IMR-90 (cell line): Measurements from ENCODE around the gene CMBL. TPM values are rescaled to one million over a fixed set of nuclear protein-coding genes. Genes with fewer than 3 reads are reported as not detected.
"Not testable (repeated sequence)": the region's sequence is repeated elsewhere in the genome, so short reads cannot be mapped to it uniquely, and the experiment has no call there.

Experiments
- ATAC-seq: fragments of 200-7000 bp; cut with Tn5 transposase; 2 replicates; pipeline ENCODE4 v1.9.1; 2020; ENCODE audit warnings: low read depth, mild to moderate bottlenecking, moderate library complexity
- BruUV-seq: library from RNA; stranded (reverse); fragments of 400-500 nt; replicated peaks from 2 replicates; lab custom pipeline; 2021; lab: Mats Ljungman, UMichigan
- CTCF ChIA-PET: fragments of 300-600 bp; formaldehyde crosslinking; extraction: SDS; loops from one replicate; lab custom pipeline; 2021; ENCODE audit warnings: antibody characterized with exemption; lab: Yijun Ruan, JAX
- POLR2A ChIA-PET: fragments of 300-600 bp; sonication (Branson Sonifier 250); formaldehyde crosslinking; loops from one replicate; lab custom pipeline; 2022; ENCODE audit warnings: antibody characterized with exemption; ENCODE audit not compliant: unreplicated experiment; lab: Charles Lee
- DNase-seq: peaks from one replicate; pipeline ENCODE4 v3.0.0; 2013
- H2AFZ ChIP-seq: replicated peaks from 2 replicates; pipeline ENCODE3; 2013; ENCODE audit warnings: low read length, mild to moderate bottlenecking; ENCODE audit not compliant: poor library complexity
- H2AK5ac ChIP-seq: 2 replicates; pipeline ENCODE4 v1.6.1; 2013; ENCODE audit warnings: low read depth, low read length, inconsistent platforms
- H2AK9ac ChIP-seq: replicated peaks from 2 replicates; pipeline ENCODE3; 2013; ENCODE audit warnings: mild to moderate bottlenecking, low read depth, low read length, moderate library complexity; ENCODE audit not compliant: poor library complexity
- H2BK120ac ChIP-seq: 2 replicates; pipeline ENCODE4 v1.6.1; 2013; ENCODE audit warnings: low read depth, low read length, inconsistent platforms
- H2BK15ac ChIP-seq: 3 replicates; pipeline ENCODE4 v1.6.1; 2013; ENCODE audit warnings: low read depth, low read length, inconsistent platforms
- H2BK20ac ChIP-seq: 2 replicates; pipeline ENCODE4 v1.6.1; 2013; ENCODE audit warnings: low read depth, mild to moderate bottlenecking, inconsistent platforms, low read length, moderate library complexity
- H2BK5ac ChIP-seq: 2 replicates; pipeline ENCODE4 v1.6.1; 2013; ENCODE audit warnings: mild to moderate bottlenecking, low read depth, low read length, inconsistent platforms; ENCODE audit not compliant: poor library complexity, severe bottlenecking
- H3K14ac ChIP-seq: replicated peaks from 2 replicates; pipeline ENCODE4 v1.6.1; 2013; ENCODE audit warnings: low read depth, low read length, inconsistent platforms
- H3K18ac ChIP-seq: 2 replicates; pipeline ENCODE4 v1.6.1; 2013; ENCODE audit warnings: low read depth, low read length, control low read depth
- H3K23ac ChIP-seq: 2 replicates; pipeline ENCODE4 v1.6.1; 2013; ENCODE audit warnings: low read depth, low read length, inconsistent platforms
- H3K27ac ChIP-seq: 2 replicates; pipeline ENCODE4 v1.5.1; 2013; ENCODE audit warnings: mild to moderate bottlenecking, control low read depth, low read length; ENCODE audit not compliant: insufficient read depth
- H3K27me3 ChIP-seq: 2 replicates; pipeline ENCODE4 v1.6.1; 2013; ENCODE audit warnings: low read length; ENCODE audit not compliant: control insufficient read depth, insufficient read depth
- H3K36me3 ChIP-seq: 2 replicates; pipeline ENCODE4 v1.6.1; 2013; ENCODE audit warnings: low read length, mixed read lengths; ENCODE audit not compliant: control insufficient read depth, insufficient read depth
- H3K4ac ChIP-seq: 2 replicates; pipeline ENCODE4 v1.6.1; 2013; ENCODE audit warnings: low read depth, low read length, inconsistent platforms
- H3K4me1 ChIP-seq: 2 replicates; pipeline ENCODE4 v1.6.1; 2013; ENCODE audit warnings: low read length, mixed read lengths; ENCODE audit not compliant: control insufficient read depth, insufficient read depth
- H3K4me2 ChIP-seq: 2 replicates; pipeline ENCODE4 v1.6.1; 2013; ENCODE audit warnings: low read depth, mild to moderate bottlenecking, control low read depth, low read length, moderate library complexity
- H3K4me3 ChIP-seq: 2 replicates; pipeline ENCODE4 v1.5.1; 2013; ENCODE audit warnings: low read depth, mild to moderate bottlenecking, control low read depth, low read length, moderate library complexity; ENCODE audit not compliant: insufficient read depth
- H3K56ac ChIP-seq: 2 replicates; pipeline ENCODE4 v1.6.1; 2013; ENCODE audit warnings: low read length, inconsistent platforms; ENCODE audit not compliant: insufficient read depth; ENCODE audit errors: extremely low read depth
- H3K79me1 ChIP-seq, 2 experiments: 2 replicates each; pipeline ENCODE4 v1.6.1; 2013; ENCODE audit warnings: low read length in 2 of 2, inconsistent platforms in 1 of 2, low read depth in 1 of 2
- H3K9ac ChIP-seq: 2 replicates; pipeline ENCODE4 v1.6.1; 2013; ENCODE audit warnings: low read depth, low read length, control low read depth
- H3K9me1 ChIP-seq: 2 replicates; pipeline ENCODE4 v1.6.1; 2013; ENCODE audit warnings: low read length, inconsistent platforms; ENCODE audit not compliant: insufficient read depth
- H3K9me3 ChIP-seq: 2 replicates; pipeline ENCODE4 v1.6.1; 2013; ENCODE audit warnings: low read length; ENCODE audit not compliant: control insufficient read depth, insufficient read depth
- H4K20me1 ChIP-seq: 2 replicates; pipeline ENCODE4 v1.6.1; 2013; ENCODE audit warnings: low read length, inconsistent platforms; ENCODE audit not compliant: insufficient read depth
- H4K5ac ChIP-seq: 2 replicates; pipeline ENCODE4 v1.6.1; 2013; ENCODE audit warnings: mild to moderate bottlenecking, low read depth, low read length, control low read depth
- H4K8ac ChIP-seq, 2 experiments: 2 replicates each; pipeline ENCODE4 v1.6.1; 2013; ENCODE audit warnings: low read depth in 2 of 2, low read length in 2 of 2, control low read depth in 1 of 2, inconsistent platforms in 1 of 2
- H4K91ac ChIP-seq: 2 replicates; pipeline ENCODE4 v1.6.1; 2013; ENCODE audit warnings: low read depth, low read length, inconsistent platforms; ENCODE audit not compliant: insufficient read depth
- WGBS, 2 experiments: methylation state at CpG; one replicate each; pipeline versions ENCODE4 v1.1.5 to v1.1.7; 2013; ENCODE audit warnings: missing lambda C conversion rate in 2 of 2; ENCODE audit not compliant: insufficient read length in 1 of 2; ENCODE audit errors: extremely low coverage in 2 of 2; 5-methylcytosine and 5-hydroxymethylcytosine counted together
- dilution Hi-C: fragments of 300-500 bp; cut with HindIII; formaldehyde crosslinking; loops from one replicate; pipeline ENCODE4 v1.14.3; 2018; ENCODE audit warnings: low sequenced_read_pairs; ENCODE audit not compliant: unreplicated experiment
- in situ Hi-C: fragments of 300-500 bp; cut with MboI; formaldehyde crosslinking; loops from 3 replicates; pipeline ENCODE4 v1.14.3; 2019; ENCODE audit warnings: low sequenced_read_pairs, inconsistent platforms, mixed read lengths
- intact Hi-C: fragments of 100-400 bp; cut with micrococcal nuclease; formaldehyde crosslinking; loops from 2 replicates; pipeline ENCODE4 v1.10.0; 2022
- polyA plus RNA-seq, 3 experiments: library from polyadenylated mRNA; depleted of rRNA; stranded (reverse); fragments of >200 nt; gene quantifications; 2 replicates each; pipeline ENCODE4 v1.2.3, GENCODE V29; 2012; ENCODE audit warnings: low replicate concordance in 1 of 3
- total RNA-seq: library from RNA; depleted of rRNA; stranded (reverse); fragments of >200 nt; gene quantifications from 2 replicates; pipeline ENCODE4 v1.2.3, GENCODE V29; 2012

Gene CMBL
- total and polyA plus RNA-seq, 2 of the 4 experiments (the other 2 are of a cell fraction), result 5.0 to 26.3 TPM

DNA sequence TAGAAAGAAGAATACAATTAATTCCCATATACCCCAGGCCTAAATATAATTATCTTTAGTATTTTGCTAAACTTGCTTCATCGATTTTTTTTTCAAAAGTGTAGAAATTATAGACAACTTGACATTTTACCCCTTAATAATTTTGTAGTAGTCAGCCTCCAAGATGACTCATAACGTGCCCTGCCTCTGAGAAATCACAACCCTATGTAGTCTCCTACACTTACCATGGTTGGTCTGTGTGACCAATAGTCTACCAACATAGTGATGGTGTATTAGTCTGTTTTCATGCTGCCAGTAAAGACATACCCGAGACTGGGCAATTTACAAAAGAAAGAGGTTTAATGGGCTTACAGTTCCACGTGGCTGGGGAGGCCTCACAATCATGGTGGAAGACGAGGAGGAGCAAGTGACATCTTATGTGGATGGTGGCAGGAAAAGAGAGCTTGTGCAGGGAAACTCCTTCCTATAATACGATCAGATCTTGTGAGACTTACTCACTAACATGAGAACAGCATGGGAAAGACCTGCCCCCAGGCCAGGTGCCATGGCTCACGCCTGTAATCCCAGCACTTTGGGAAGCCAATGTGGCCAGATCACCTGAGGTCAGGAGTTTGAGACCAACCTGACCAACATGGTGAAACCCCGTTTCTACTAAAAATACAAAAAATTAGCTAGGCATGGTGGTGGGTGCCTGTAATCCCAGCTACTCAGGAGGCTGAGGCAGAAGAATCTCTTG lies 3.3 kb upstream of the CMBL start:
- H3K36me3 ChIP-seq, H2AK9ac ChIP-seq, H3K18ac ChIP-seq, H2AK5ac ChIP-seq, H3K4me2 ChIP-seq, H3K23ac ChIP-seq, H3K14ac ChIP-seq, intact Hi-C loops, ATAC-seq, H4K5ac ChIP-seq, H2BK20ac ChIP-seq, H3K56ac ChIP-seq, H4K20me1 ChIP-seq, H2BK120ac ChIP-seq, H3K4me1 ChIP-seq, H2BK15ac ChIP-seq, H3K9me3 ChIP-seq, POLR2A ChIA-PET, H3K4me3 ChIP-seq, H4K91ac ChIP-seq, H2BK5ac ChIP-seq, BruUV-seq, H3K27ac ChIP-seq, H4K8ac ChIP-seq, in situ Hi-C loops, H2AFZ ChIP-seq, dilution Hi-C loops, H3K9me1 ChIP-seq, H3K9ac ChIP-seq, H3K79me1 ChIP-seq, H3K27me3 ChIP-seq, H3K4ac ChIP-seq: not testable (repeated sequence)
- CTCF ChIA-PET, result interaction anchor here (1.1 kb wide), 1 partner anchor 19 kb away, joined by 3 read pairs; no protein-coding TSS in a partner anchor
- peak; percentile 41 for DNase-seq
- WGBS, 2 experiments, result no CpG with 5 or more reads among the region's 8 CpGs
